Ishikawa (cell line): ENCODE measurements around the gene SLC48A1.

Source experiments
- CEBPB ChIP-seq: IDR thresholded peaks from 2 replicates; pipeline ENCODE4 v1.6.1; 2012
- CREB1 ChIP-seq: IDR thresholded peaks from 2 replicates; pipeline ENCODE4 v1.6.1; 2012; ENCODE audit warnings: low read depth
- EGR1 ChIP-seq: IDR thresholded peaks from 2 replicates; pipeline ENCODE4 v1.6.1; 2012
- EP300 ChIP-seq: IDR thresholded peaks from 2 replicates; pipeline ENCODE4 v1.6.1; 2012; ENCODE audit warnings: borderline replicate concordance
- FOXM1 ChIP-seq: IDR thresholded peaks from 2 replicates; pipeline ENCODE4 v1.6.1; 2012; ENCODE audit warnings: low read depth, borderline replicate concordance
- NFIC ChIP-seq: IDR thresholded peaks from 2 replicates; pipeline ENCODE4 v1.6.1; 2012
- RAD21 ChIP-seq: IDR thresholded peaks from 2 replicates; pipeline ENCODE4 v1.6.1; 2012; ENCODE audit warnings: low read depth
- TAF1 ChIP-seq: IDR thresholded peaks from 2 replicates; pipeline ENCODE4 v1.6.1; 2012; ENCODE audit warnings: low read depth, mild to moderate bottlenecking
- TCF12 ChIP-seq: IDR thresholded peaks from 2 replicates; pipeline ENCODE4 v1.6.1; 2012; ENCODE audit warnings: low read depth
- TEAD4 ChIP-seq: IDR thresholded peaks from 2 replicates; pipeline ENCODE4 v1.6.1; 2012
- USF1 ChIP-seq: IDR thresholded peaks from 2 replicates; pipeline ENCODE4 v1.6.1; 2012
- YY1 ChIP-seq: IDR thresholded peaks from 2 replicates; pipeline ENCODE4 v1.6.1; 2012; ENCODE audit warnings: low read depth
- ZBTB7A ChIP-seq: IDR thresholded peaks from 2 replicates; pipeline ENCODE4 v1.6.1; 2012; ENCODE audit warnings: low read depth
- TF ChIP-seq, protein P1 (sequence below): IDR thresholded peaks from 2 replicates; pipeline ENCODE4 v1.6.1; 2012; ENCODE audit warnings: low read depth, mild to moderate bottlenecking
- TF ChIP-seq, protein P2 (sequence below): IDR thresholded peaks from 2 replicates; pipeline ENCODE4 v1.6.1; 2012

The SLC48A1 gene

GRCh38 chr12:47785036-47785886, 12.2 kb downstream of the SLC48A1 start:
- TF ChIP-seq EGR1 = no peak
- TF ChIP-seq EP300 = no peak
- TF ChIP-seq TCF12 = no peak
- TF ChIP-seq YY1 = no peak
- no peak for TF ChIP-seq CEBPB
- TF ChIP-seq ZBTB7A = no peak
- TF ChIP-seq, protein P1, sequence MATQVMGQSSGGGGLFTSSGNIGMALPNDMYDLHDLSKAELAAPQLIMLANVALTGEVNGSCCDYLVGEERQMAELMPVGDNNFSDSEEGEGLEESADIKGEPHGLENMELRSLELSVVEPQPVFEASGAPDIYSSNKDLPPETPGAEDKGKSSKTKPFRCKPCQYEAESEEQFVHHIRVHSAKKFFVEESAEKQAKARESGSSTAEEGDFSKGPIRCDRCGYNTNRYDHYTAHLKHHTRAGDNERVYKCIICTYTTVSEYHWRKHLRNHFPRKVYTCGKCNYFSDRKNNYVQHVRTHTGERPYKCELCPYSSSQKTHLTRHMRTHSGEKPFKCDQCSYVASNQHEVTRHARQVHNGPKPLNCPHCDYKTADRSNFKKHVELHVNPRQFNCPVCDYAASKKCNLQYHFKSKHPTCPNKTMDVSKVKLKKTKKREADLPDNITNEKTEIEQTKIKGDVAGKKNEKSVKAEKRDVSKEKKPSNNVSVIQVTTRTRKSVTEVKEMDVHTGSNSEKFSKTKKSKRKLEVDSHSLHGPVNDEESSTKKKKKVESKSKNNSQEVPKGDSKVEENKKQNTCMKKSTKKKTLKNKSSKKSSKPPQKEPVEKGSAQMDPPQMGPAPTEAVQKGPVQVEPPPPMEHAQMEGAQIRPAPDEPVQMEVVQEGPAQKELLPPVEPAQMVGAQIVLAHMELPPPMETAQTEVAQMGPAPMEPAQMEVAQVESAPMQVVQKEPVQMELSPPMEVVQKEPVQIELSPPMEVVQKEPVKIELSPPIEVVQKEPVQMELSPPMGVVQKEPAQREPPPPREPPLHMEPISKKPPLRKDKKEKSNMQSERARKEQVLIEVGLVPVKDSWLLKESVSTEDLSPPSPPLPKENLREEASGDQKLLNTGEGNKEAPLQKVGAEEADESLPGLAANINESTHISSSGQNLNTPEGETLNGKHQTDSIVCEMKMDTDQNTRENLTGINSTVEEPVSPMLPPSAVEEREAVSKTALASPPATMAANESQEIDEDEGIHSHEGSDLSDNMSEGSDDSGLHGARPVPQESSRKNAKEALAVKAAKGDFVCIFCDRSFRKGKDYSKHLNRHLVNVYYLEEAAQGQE = no peak
- TF ChIP-seq TAF1 = no peak
- TF ChIP-seq TEAD4 = no peak
- no peak for TF ChIP-seq CREB1
- TF ChIP-seq, protein P2, sequence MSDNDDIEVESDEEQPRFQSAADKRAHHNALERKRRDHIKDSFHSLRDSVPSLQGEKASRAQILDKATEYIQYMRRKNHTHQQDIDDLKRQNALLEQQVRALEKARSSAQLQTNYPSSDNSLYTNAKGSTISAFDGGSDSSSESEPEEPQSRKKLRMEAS = no peak

DNA sequence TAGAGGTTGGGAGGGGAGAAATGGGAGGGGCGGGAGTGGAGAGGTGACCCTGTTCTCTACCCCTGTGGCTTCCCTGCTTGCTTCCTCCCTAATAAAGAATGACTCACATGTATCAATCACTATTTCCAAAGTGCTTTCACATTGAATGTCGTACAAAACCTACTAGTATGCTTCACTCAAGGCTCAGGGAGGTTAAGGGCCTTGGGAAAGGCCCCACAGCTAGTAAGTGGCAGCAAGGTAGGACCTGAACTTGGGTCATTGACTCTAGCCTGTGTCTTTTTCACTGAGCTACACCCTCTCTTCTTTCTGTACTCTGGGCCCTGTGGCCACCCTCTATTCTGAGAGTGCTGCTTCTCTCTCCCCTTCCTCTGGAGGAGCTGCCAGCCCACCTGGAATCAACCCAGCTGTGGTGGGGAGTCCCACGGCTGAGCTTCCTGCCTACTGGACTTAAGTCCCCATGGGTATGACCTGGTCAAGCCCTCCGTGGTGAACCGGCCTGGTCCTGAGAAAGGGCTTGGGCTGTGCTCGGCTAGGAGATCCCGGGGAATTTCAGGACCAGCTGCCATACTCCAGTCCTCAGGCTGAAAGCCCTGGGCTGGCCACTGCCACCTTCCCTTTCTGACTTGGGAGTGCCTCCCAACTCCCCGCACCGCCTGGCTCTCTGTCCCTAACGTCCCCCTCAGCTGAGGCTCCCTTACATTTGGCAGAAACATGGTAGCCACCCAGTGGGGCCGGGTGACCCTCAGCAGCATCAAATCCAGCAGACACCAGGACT, 13.0 kb downstream of the SLC48A1 start:
- TF ChIP-seq RAD21 = no peak
- no peak for TF ChIP-seq ZBTB7A
- TF ChIP-seq, protein P2 = no peak
- TF ChIP-seq FOXM1 = no peak
- TF ChIP-seq YY1 = no peak
- no peak for TF ChIP-seq CREB1
- no peak for TF ChIP-seq CEBPB
- TF ChIP-seq USF1 = no peak
- no peak for TF ChIP-seq TAF1
- TF ChIP-seq TCF12 = no peak
- no peak for TF ChIP-seq EGR1
- TF ChIP-seq NFIC = no peak

GRCh38 chr12:47786662-47787280, 13.7 kb downstream of the SLC48A1 start:
- TF ChIP-seq FOXM1 = no peak
- 0 out of 2 replicates have a peak, but pooled peaks have one; percentile 19 for TF ChIP-seq EP300

- TF ChIP-seq USF1 (no peak), YY1 (0 out of 2 replicates have a peak, but pooled peaks have one; percentile 4)
Observed at GRCh38 chr12:47787596-47788319, 14.7 kb downstream of the SLC48A1 start.

DNA sequence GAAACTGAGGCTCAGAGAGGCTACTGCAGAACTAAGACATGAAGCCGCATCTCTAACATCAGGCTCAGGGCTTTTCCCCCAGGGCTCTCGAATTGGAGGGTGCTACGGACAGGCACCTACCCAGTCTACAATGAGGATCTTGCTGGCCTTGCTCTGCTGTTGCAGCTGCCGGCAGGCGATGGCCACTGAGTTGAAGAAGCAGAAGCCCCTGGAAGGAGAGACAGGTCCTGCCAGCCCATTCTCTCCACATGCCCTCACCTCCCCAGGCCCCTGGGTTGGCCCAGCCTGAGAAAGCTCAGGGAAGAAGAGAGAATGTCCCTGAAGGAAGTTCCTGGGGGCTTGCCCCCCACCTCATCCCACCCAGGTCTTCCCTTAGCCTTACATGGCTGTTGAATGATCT, 16.1 kb downstream of the SLC48A1 start:
- no peak for TF ChIP-seq YY1
- no peak for TF ChIP-seq USF1
- no peak for TF ChIP-seq ZBTB7A

DNA sequence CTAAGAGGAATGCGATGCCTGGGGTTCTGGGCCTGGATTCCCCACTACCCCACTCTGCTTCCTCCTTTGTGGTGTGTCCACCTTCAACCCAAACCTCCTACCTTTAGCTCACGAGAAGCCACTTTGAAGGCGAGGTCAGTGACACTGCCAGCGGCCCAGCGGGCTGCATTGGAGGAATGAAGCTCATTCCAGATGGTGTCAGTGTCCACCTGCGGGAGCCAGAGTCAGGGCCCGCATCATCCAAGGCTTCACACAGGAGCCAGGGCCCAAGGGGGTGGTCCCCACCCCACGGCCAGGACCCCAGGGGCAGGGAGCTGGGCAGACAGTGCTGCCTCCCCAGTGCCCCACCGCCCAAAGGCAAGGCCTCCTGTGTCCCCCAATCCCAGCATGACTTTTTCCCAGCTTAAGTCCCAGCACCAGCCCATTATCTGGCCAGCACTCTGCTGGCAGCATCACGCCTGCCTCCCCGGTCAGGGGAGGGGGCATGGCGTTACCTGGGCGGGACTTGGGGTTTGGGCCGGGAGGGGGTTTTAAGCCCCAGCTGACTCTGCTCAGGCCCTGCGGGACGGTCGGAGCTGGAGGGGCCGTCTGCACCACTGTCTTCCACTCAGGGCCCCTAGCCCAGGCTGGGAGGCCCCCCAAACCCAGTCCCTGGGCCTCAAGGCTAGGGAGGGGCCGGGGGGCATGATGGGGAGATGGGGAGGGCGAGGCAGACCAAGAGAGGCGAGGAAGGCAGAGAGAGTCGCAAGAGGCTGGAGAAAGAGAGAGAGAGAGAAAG, 16.9 kb downstream of the SLC48A1 start:
- no peak for TF ChIP-seq EP300
- TF ChIP-seq USF1 = no peak
- TF ChIP-seq, protein P2 = no peak
- TF ChIP-seq, protein P1 = no peak
- TF ChIP-seq FOXM1 = no peak
- no peak for TF ChIP-seq TCF12
- TF ChIP-seq CREB1 = no peak
- no peak for TF ChIP-seq TAF1
- no peak for TF ChIP-seq EGR1
- no peak for TF ChIP-seq ZBTB7A
